ENCODE data around the gene MRPL39.

MRPL39 gene

DNA sequence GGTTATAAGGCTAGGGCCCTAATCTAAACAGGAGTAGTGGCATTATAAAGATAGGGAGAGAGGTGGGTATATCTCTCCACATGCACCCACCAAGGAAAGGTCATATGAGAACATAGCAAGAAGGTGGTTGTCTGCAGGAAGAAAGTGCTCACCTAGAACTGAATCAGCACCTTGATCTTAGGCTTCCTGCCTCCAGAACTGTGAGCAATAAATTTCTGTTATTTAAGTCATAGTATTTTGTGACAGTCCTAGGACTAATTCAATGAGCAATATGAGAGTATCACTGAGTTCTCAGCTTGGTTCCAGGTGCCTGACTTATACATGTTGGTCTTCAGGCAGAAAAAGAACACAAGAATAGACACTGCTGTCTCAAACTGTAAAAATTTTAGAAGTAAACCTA is 51.8 kb downstream of the MRPL39 start:
- ATAC-seq, result no peak
- no peak for TF ChIP-seq ISL1 (CRISPR knock-in tag; IDR thresholded peaks at IDR 0.05)
- no peak for TF ChIP-seq ZC3H10 (CRISPR knock-in tag; IDR thresholded peaks at IDR 0.05)
- TF ChIP-seq ZNF565 (CRISPR knock-in tag; conservative IDR thresholded peaks at IDR 0.05; ENCODE audit: low read depth), result no peak
- TF ChIP-seq, protein P1, sequence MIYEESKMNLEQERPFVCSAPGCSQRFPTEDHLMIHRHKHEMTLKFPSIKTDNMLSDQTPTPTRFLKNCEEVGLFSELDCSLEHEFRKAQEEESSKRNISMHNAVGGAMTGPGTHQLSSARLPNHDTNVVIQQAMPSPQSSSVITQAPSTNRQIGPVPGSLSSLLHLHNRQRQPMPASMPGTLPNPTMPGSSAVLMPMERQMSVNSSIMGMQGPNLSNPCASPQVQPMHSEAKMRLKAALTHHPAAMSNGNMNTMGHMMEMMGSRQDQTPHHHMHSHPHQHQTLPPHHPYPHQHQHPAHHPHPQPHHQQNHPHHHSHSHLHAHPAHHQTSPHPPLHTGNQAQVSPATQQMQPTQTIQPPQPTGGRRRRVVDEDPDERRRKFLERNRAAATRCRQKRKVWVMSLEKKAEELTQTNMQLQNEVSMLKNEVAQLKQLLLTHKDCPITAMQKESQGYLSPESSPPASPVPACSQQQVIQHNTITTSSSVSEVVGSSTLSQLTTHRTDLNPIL (CRISPR knock-in tag; IDR thresholded peaks at IDR 0.05; ENCODE audit: low read depth), result no peak
- TF ChIP-seq, protein P2, sequence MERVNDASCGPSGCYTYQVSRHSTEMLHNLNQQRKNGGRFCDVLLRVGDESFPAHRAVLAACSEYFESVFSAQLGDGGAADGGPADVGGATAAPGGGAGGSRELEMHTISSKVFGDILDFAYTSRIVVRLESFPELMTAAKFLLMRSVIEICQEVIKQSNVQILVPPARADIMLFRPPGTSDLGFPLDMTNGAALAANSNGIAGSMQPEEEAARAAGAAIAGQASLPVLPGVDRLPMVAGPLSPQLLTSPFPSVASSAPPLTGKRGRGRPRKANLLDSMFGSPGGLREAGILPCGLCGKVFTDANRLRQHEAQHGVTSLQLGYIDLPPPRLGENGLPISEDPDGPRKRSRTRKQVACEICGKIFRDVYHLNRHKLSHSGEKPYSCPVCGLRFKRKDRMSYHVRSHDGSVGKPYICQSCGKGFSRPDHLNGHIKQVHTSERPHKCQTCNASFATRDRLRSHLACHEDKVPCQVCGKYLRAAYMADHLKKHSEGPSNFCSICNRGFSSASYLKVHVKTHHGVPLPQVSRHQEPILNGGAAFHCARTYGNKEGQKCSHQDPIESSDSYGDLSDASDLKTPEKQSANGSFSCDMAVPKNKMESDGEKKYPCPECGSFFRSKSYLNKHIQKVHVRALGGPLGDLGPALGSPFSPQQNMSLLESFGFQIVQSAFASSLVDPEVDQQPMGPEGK (CRISPR knock-in tag; IDR thresholded peaks at IDR 0.05; ENCODE audit: borderline replicate concordance), result no peak
- TF ChIP-seq GLIS3 (CRISPR knock-in tag; IDR thresholded peaks at IDR 0.05), result no peak
- TF ChIP-seq ZNF70 (CRISPR knock-in tag; IDR thresholded peaks at IDR 0.05), result no peak
- TF ChIP-seq ZFP3 (CRISPR knock-in tag; IDR thresholded peaks at IDR 0.05), result no peak
- no peak for TF ChIP-seq ZFP30 (CRISPR knock-in tag; IDR thresholded peaks at IDR 0.05)
- TF ChIP-seq TOX (CRISPR knock-in tag; IDR thresholded peaks at IDR 0.05; ENCODE audit: borderline replicate concordance), result no peak
- TF ChIP-seq OSR1 (CRISPR knock-in tag; IDR thresholded peaks at IDR 0.05), result no peak
- no peak for TF ChIP-seq POU6F1 (CRISPR knock-in tag; IDR thresholded peaks at IDR 0.05; ENCODE audit: borderline replicate concordance, low read depth)
- TF ChIP-seq CSRNP3 (CRISPR knock-in tag; IDR thresholded peaks at IDR 0.05), result no peak
- TF ChIP-seq CSDC2 (CRISPR knock-in tag; IDR thresholded peaks at IDR 0.05), result no peak
- no peak for TF ChIP-seq PPARA (CRISPR knock-in tag; IDR thresholded peaks at IDR 0.05; ENCODE audit: borderline replicate concordance)
- no peak for TF ChIP-seq RARB (CRISPR knock-in tag; IDR thresholded peaks at IDR 0.05)
- TF ChIP-seq, protein P3, sequence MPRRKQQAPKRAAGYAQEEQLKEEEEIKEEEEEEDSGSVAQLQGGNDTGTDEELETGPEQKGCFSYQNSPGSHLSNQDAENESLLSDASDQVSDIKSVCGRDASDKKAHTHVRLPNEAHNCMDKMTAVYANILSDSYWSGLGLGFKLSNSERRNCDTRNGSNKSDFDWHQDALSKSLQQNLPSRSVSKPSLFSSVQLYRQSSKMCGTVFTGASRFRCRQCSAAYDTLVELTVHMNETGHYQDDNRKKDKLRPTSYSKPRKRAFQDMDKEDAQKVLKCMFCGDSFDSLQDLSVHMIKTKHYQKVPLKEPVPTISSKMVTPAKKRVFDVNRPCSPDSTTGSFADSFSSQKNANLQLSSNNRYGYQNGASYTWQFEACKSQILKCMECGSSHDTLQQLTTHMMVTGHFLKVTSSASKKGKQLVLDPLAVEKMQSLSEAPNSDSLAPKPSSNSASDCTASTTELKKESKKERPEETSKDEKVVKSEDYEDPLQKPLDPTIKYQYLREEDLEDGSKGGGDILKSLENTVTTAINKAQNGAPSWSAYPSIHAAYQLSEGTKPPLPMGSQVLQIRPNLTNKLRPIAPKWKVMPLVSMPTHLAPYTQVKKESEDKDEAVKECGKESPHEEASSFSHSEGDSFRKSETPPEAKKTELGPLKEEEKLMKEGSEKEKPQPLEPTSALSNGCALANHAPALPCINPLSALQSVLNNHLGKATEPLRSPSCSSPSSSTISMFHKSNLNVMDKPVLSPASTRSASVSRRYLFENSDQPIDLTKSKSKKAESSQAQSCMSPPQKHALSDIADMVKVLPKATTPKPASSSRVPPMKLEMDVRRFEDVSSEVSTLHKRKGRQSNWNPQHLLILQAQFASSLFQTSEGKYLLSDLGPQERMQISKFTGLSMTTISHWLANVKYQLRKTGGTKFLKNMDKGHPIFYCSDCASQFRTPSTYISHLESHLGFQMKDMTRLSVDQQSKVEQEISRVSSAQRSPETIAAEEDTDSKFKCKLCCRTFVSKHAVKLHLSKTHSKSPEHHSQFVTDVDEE (CRISPR knock-in tag; IDR thresholded peaks at IDR 0.05), result no peak
- TF ChIP-seq BACH2 (CRISPR knock-in tag; IDR thresholded peaks at IDR 0.05; ENCODE audit: borderline replicate concordance), result no peak
- no peak for TF ChIP-seq ESRRG (CRISPR knock-in tag; IDR thresholded peaks at IDR 0.05)
- no peak for TF ChIP-seq SNAI2 (CRISPR knock-in tag; IDR thresholded peaks at IDR 0.05)

- no peak for ATAC-seq
- TF ChIP-seq ZNF8 (CRISPR knock-in tag; IDR thresholded peaks at IDR 0.05), result no peak
- no peak for TF ChIP-seq CSRNP3 (CRISPR knock-in tag; IDR thresholded peaks at IDR 0.05)
- TF ChIP-seq ZC3H10 (CRISPR knock-in tag; IDR thresholded peaks at IDR 0.05), result no peak
- TF ChIP-seq PPARA (CRISPR knock-in tag; IDR thresholded peaks at IDR 0.05; ENCODE audit: borderline replicate concordance), result no peak
- TF ChIP-seq, protein P1 (CRISPR knock-in tag; IDR thresholded peaks at IDR 0.05; ENCODE audit: low read depth), result no peak
- TF ChIP-seq ISL1 (CRISPR knock-in tag; IDR thresholded peaks at IDR 0.05), result no peak
Measured at GRCh38 chr21:25552856-25553255, 54.4 kb downstream of the MRPL39 start.

Data from SK-N-SH treated with all-trans-retinoic acid at 6 μM for 48 hours (cell line).